Body of pancreas (tissue), 4 donors: Measurements from ENCODE around the gene PDCD7.
"Not testable (repeated sequence)": the region's sequence is repeated elsewhere in the genome, so short reads cannot be mapped to it uniquely, and the experiment has no call there.

ENCODE experiments used
- CTCF ChIP-seq, 7 experiments: fragments of 450-650 bp in 4 of 7; fragments of 200-600 bp in 3 of 7; sonication (generic) in 3 of 7; IDR thresholded peaks; one replicate each; pipeline ENCODE4 v1.5.1; 2016 to 2019; ENCODE audit warnings: antibody characterized with exemption in 7 of 7
- POLR2A ChIP-seq, 3 donors: fragments of 450-650 bp; IDR thresholded peaks; one replicate each; pipeline ENCODE4 v1.6.1; 2016; ENCODE audit warnings: antibody characterized with exemption in 3 of 3, mild to moderate bottlenecking in 2 of 3

- not testable (repeated sequence) for TF ChIP-seq CTCF, POLR2A (IDR thresholded peaks at IDR 0.05)
These were observed 5.0 kb upstream of the PDCD7 start for GRCh38 chr15:65138631-65139030.
